SK-N-MC (cell line): ENCODE data around the gene SYNPO.

Experiments used
- DNase-seq: peaks from one replicate; pipeline ENCODE4 v3.0.0-alpha.2; 2011; ENCODE audit warnings: low read depth, low spot score
- H3K27ac ChIP-seq: fragments of 200-600 bp; sonication (generic); 2 replicates; pipeline ENCODE4 v1.5.1; 2016; ENCODE audit warnings: mixed run types
- H3K36me3 ChIP-seq: fragments of 200-600 bp; sonication (generic); 2 replicates; pipeline ENCODE4 v1.6.1; 2017; ENCODE audit warnings: antibody characterized with exemption, low read length, mixed read lengths; ENCODE audit not compliant: insufficient read depth
- H3K4me3 ChIP-seq: fragments of 200-600 bp; sonication (generic); 2 replicates; pipeline ENCODE4 v1.5.1; 2016
- H3K9ac ChIP-seq: fragments of 200-600 bp; sonication (generic); 2 replicates; pipeline ENCODE4 v1.8.0; 2017; ENCODE audit warnings: mixed run types, mixed read lengths; ENCODE audit not compliant: insufficient read length
- H3K9me3 ChIP-seq: fragments of 200-600 bp; sonication (generic); 2 replicates; pipeline ENCODE4 v1.6.1; 2017; ENCODE audit warnings: low read depth, mild to moderate bottlenecking, antibody characterized with exemption, low read length, moderate library complexity, mixed read lengths
- EZH2 ChIP-seq: fragments of 200-600 bp; sonication (generic); IDR thresholded peaks from one replicate; pipeline ENCODE4 v1.6.1; 2017; ENCODE audit warnings: antibody characterized with exemption
- FOXP2 ChIP-seq: optimal IDR thresholded peaks from 2 replicates; pipeline ENCODE3; 2011; ENCODE audit warnings: mild to moderate bottlenecking, moderate library complexity; ENCODE audit not compliant: insufficient read depth; ENCODE audit errors: extremely low read length, control extremely low read depth
- POLR2AphosphoS5 ChIP-seq: IDR thresholded peaks from 2 replicates; pipeline ENCODE4 v1.6.1; 2012; ENCODE audit warnings: mild to moderate bottlenecking, low read depth, low read length, borderline replicate concordance

Gene SYNPO

GRCh38 chr5:150653762-150654556 is 13.5 kb downstream of the SYNPO start:
- no peak for DNase-seq
- Histone ChIP-seq H3K36me3 (no peaks in the 10 kb centered on the region; the same call in 1 of the 2 replicates), H3K9ac (no peak overlapping the region), H3K9me3 (no peaks in the 10 kb centered on the region), H3K4me3 (no peak overlapping the region), H3K27ac (no peak overlapping the region)
- TF ChIP-seq EZH2 = no peak
- TF ChIP-seq FOXP2 = no peak

- Histone ChIP-seq H3K27ac (no peak overlapping the region), H3K9ac (no peak overlapping the region), H3K36me3 (no peaks in the 10 kb centered on the region; the same call in 1 of the 2 replicates), H3K4me3 (no peak overlapping the region), H3K9me3 (no peaks in the 10 kb centered on the region)
- TF ChIP-seq POLR2AphosphoS5 (no peak), FOXP2 (no peak), EZH2 (no peak)
- DNase-seq = no peak
Observed at GRCh38 chr5:150655221-150655620, 14.8 kb downstream of the SYNPO start.

- Histone ChIP-seq H3K9me3 (no peaks in the 10 kb centered on the region), H3K4me3 (peak overlapping the region; percentile 86), H3K27ac (no peak overlapping the region), H3K9ac (peak overlapping the region; percentile 81), H3K36me3 (no peaks in the 10 kb centered on the region)
- TF ChIP-seq EZH2 (no peak), FOXP2 (no peak), POLR2AphosphoS5 (peak; percentile 82)
- no peak for DNase-seq
Observed at GRCh38 chr5:150656191-150657132, 16.0 kb downstream of the SYNPO start.

- H3K9me3 ChIP-seq = no peaks in the 10 kb centered on the region
- no peak overlapping the region for H3K9ac ChIP-seq
- H3K36me3 ChIP-seq = no peaks in the 10 kb centered on the region
- no peak overlapping the region for H3K4me3 ChIP-seq
- no peak overlapping the region for H3K27ac ChIP-seq
- TF ChIP-seq POLR2AphosphoS5 (no peak), FOXP2 (no peak), EZH2 (no peak)
- no peak for DNase-seq
Observed at GRCh38 chr5:150658121-150658520, 17.7 kb downstream of the SYNPO start.

- Histone ChIP-seq H3K4me3 (no peak overlapping the region), H3K9me3 (no peaks in the 10 kb centered on the region), H3K36me3 (no peaks in the 10 kb centered on the region), H3K27ac (no peak overlapping the region), H3K9ac (no peak overlapping the region)
- no peak for DNase-seq
- TF ChIP-seq FOXP2 (no peak), EZH2 (no peak), POLR2AphosphoS5 (no peak)
Observed at GRCh38 chr5:150658699-150659265, 18.3 kb downstream of the SYNPO start.

GRCh38 chr5:150659360-150660107 is 19.1 kb downstream of the SYNPO start:
- Histone ChIP-seq H3K4me3 (no peak overlapping the region), H3K27ac (no peak overlapping the region), H3K9me3 (no peaks in the 10 kb centered on the region), H3K9ac (no peak overlapping the region), H3K36me3 (no peaks in the 10 kb centered on the region)
- TF ChIP-seq FOXP2 (no peak), EZH2 (no peak), POLR2AphosphoS5 (no peak)
- DNase-seq = no peak

- no peak overlapping the region for H3K27ac ChIP-seq
Observed at GRCh38 chr5:150660108-150660831, 19.8 kb downstream of the SYNPO start.

More at GRCh38 chr5:150660108-150660831, 19.8 kb downstream of the SYNPO start:
- H3K9ac ChIP-seq = no peak overlapping the region
- no peak overlapping the region for H3K4me3 ChIP-seq
- no peaks in the 10 kb centered on the region for H3K36me3 ChIP-seq
- TF ChIP-seq EZH2 = no peak
- TF ChIP-seq POLR2AphosphoS5 = no peak
- no peak for TF ChIP-seq FOXP2
- no peak for DNase-seq
- no peaks in the 10 kb centered on the region for H3K9me3 ChIP-seq
